AG04450 (cell line): ENCODE results near the gene TRPV6. TPM values are rescaled to one million over a fixed set of nuclear protein-coding genes. Genes with fewer than 3 reads are reported as not detected.

ENCODE experiments used
- CTCF ChIA-PET: fragments of 300-600, 350-600 bp; formaldehyde crosslinking; extraction: SDS; loops from one replicate; lab custom pipeline; 2022; ENCODE audit warnings: antibody characterized with exemption, inconsistent platforms; lab: Charles Lee
- POLR2A ChIA-PET: fragments of 350-600 bp; formaldehyde crosslinking; extraction: SDS; loops from one replicate; lab custom pipeline; 2021; ENCODE audit warnings: antibody characterized with exemption, inconsistent platforms; lab: Yijun Ruan, JAX
- DNase-seq: peaks from one replicate; pipeline ENCODE4 v3.0.0-alpha.2; 2011; ENCODE audit warnings: low read depth, low spot score
- H3K27ac ChIP-seq: one replicate; pipeline ENCODE4 v1.5.1; 2012; ENCODE audit warnings: low read depth, low read length, control low read depth
- H3K27me3 ChIP-seq: one replicate; pipeline ENCODE4 v1.6.0; 2012; ENCODE audit warnings: low read length; ENCODE audit not compliant: control insufficient read depth, insufficient read depth
- H3K4me3 ChIP-seq: 2 replicates; pipeline ENCODE4 v1.5.1; 2011; ENCODE audit warnings: mild to moderate bottlenecking, low read depth, low read length, control low read depth
- H3K9me3 ChIP-seq: 2 replicates; pipeline ENCODE4 v1.5.1; 2012; ENCODE audit warnings: low read length; ENCODE audit not compliant: control insufficient read depth, insufficient read depth
- polyA plus RNA-seq: library from polyadenylated mRNA; depleted of rRNA; stranded (reverse); fragments of >200 nt; gene quantifications from 2 replicates; pipeline ENCODE4 v1.2.3, GENCODE V29; 2011; rRNA removed
- TF ChIP-seq, protein P1 (sequence below): IDR thresholded peaks from 2 replicates; pipeline ENCODE4 v1.5.1; 2011; ENCODE audit warnings: low read depth, low read length, control low read depth, inconsistent platforms

The TRPV6 gene
- polyA plus RNA-seq, 1 experiment, result not detected

DNA sequence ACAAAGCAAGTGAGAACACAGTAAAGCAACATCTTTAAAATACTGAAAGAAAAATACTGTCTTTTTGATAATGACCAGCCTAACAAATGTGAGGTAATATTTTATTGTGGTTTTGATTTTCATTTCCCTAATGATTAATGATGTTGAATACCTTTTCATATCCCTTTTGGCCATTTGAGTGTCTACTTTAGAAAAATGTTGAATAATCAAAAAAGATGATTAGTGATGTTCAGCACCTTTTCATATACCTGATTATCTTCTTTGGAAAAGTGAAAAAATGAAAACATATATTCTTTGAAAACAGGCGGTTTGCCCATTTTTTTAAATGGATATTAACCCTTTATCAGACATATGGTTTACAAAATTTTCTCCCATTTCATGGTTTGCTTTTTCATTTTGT, 62.8 kb downstream of the TRPV6 start:
- CTCF ChIA-PET, result interaction anchor here (1.6 kb wide), 1 partner anchor 11 kb away, joined by 7 read pairs; no protein-coding TSS in a partner anchor
- no peak for DNase-seq
- H3K9me3 ChIP-seq, result no peaks in the 10 kb centered on the region

More for the DNA sequence above, 62.8 kb downstream of the TRPV6 start:
- TF ChIP-seq, protein P1, sequence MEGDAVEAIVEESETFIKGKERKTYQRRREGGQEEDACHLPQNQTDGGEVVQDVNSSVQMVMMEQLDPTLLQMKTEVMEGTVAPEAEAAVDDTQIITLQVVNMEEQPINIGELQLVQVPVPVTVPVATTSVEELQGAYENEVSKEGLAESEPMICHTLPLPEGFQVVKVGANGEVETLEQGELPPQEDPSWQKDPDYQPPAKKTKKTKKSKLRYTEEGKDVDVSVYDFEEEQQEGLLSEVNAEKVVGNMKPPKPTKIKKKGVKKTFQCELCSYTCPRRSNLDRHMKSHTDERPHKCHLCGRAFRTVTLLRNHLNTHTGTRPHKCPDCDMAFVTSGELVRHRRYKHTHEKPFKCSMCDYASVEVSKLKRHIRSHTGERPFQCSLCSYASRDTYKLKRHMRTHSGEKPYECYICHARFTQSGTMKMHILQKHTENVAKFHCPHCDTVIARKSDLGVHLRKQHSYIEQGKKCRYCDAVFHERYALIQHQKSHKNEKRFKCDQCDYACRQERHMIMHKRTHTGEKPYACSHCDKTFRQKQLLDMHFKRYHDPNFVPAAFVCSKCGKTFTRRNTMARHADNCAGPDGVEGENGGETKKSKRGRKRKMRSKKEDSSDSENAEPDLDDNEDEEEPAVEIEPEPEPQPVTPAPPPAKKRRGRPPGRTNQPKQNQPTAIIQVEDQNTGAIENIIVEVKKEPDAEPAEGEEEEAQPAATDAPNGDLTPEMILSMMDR, result no peak
- no peak overlapping the region for H3K4me3 ChIP-seq
- no peaks in the 10 kb centered on the region for H3K27me3 ChIP-seq
- POLR2A ChIA-PET, result no interaction called here
- no peak overlapping the region for H3K27ac ChIP-seq

Other genes with a start within 250 kb of the TRPV6 start
- gene PRSS1, start 136.3 kb downstream of the TRPV6 start, polyA plus RNA-seq, result not detected in 2 replicates
- gene PRSS2, start 114.8 kb downstream of the TRPV6 start, polyA plus RNA-seq, result not detected in 2 replicates
- 0.51 and 0.55 TPM in 2 replicates for gene EPHB6, start 30.7 kb downstream of the TRPV6 start, polyA plus RNA-seq
- gene TRPV5, start 48.0 kb upstream of the TRPV6 start, polyA plus RNA-seq, result not detected in 2 replicates
- not detected in 2 replicates for gene LLCFC1, start 53.7 kb upstream of the TRPV6 start, polyA plus RNA-seq
- 0.06 and 0.09 TPM in 2 replicates for gene KEL, start 76.6 kb upstream of the TRPV6 start, polyA plus RNA-seq
- not detected in 2 replicates for gene OR9A2, start 141.4 kb upstream of the TRPV6 start, polyA plus RNA-seq
- not detected in 2 replicates for gene OR6V1, start 166.6 kb upstream of the TRPV6 start, polyA plus RNA-seq
- gene PIP, start 246.3 kb upstream of the TRPV6 start, polyA plus RNA-seq, result not detected in 2 replicates